ENCODE measurements around the gene MT1X. TPM values are rescaled to one million over a fixed set of nuclear protein-coding genes. Genes with fewer than 3 reads are reported as not detected.
"Not testable (repeated sequence)": the region's sequence is repeated elsewhere in the genome, so short reads cannot be mapped to it uniquely, and the experiment has no call there.

MT1X gene
- total RNA-seq, 1 donor from 2014 or later: 22.3 TPM

GRCh38 chr16:56657555-56658326, 24.5 kb upstream of the MT1X start, which contains the start of gene MT1F:
TSS of gene MT1F (plus strand) at chr16:56657959. CDS start at chr16:56658059, 100 bp downstream.
- DNase-seq: peak; percentile 50

- no peak for DNase-seq
These were observed 23.9 kb upstream of the MT1X start for GRCh38 chr16:56658327-56658875.

GRCh38 chr16:56662357-56663354, 19.6 kb upstream of the MT1X start:
- DNase-seq: peak; percentile 8

DNA sequence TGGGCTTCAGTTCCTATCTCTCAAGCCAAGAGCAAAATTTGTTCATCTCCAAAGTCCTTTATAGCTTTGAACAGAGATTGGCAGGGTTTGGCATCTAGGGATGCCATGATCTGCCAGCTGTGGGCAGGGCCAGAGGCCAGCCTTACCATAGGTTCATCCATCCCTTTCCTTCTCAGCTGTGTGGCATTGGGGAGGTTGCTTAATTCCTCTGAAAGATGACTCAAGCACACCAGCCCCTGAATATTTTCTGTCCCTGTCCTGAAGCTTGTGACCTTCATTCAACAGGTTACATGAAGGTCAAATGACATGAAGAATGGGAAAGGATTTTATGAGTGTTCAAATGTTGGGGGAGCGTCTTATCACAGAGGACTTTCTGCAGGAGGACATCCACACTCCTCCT, 17.8 kb upstream of the MT1X start:
- no peak for DNase-seq

- DNase-seq: not testable (repeated sequence)
These were observed 16.7 kb upstream of the MT1X start for GRCh38 chr16:56665286-56666261.

DNA sequence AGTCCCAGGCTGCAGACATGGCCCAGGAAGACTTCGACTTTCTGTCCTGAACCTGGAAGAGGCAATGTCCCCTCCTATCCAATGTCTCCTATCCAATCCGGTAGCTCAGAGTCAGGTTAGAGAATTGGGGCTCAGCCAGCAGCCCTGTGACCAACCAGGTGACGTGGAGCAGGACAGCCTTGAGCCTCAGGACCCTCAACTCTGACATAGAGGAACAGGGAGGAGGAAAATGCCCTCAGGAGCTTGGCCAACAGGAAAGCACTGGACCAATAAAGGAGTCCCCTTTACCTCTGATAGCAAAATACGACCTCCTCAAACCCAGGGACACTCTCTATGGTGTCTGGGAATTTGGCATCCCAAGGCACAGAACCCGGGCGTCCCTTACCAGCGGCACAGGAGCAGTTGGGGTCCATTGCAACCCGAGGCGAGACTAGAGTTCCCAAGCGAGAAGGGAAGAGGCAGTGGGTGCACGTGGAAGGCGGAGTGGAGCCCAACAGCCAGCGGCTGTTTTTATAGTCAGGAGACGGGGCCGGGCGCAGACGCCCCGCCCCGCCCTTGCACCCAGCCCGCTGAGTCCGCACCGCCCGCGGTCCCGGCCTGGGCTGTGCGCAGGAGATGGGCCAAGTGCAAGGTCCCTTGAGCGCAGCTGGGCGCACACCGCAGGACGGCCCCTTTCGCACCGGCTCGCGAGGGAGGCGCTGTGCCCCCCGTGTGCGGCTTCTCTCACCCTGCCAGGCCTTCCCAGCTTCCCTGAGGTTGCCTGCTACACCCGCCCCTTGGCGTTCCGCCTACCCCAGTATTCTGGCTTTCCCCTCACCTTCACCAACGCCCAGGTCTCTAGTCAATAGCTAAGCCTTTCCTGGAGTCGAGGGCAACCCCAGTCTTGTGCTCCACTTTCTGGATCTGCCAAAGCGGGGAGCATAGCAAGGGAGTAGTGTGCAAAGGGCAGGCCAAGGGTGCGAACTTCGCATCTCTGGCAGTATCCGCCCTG, 14.4 kb upstream of the MT1X start, which contains the start of gene MT1G:
Gene MT1G (minus strand): TSS at position 485 of the 991 bp plus-strand sequence. CDS start 72 bp downstream, at position 413.
- peak; percentile 22 for DNase-seq

- no peak for DNase-seq
These were observed 13.0 kb upstream of the MT1X start, which contains the start of gene MT1H for GRCh38 chr16:56669005-56669839. TSS of gene MT1H (plus strand) at chr16:56669814. CDS start at chr16:56669885, 71 bp downstream.

DNA sequence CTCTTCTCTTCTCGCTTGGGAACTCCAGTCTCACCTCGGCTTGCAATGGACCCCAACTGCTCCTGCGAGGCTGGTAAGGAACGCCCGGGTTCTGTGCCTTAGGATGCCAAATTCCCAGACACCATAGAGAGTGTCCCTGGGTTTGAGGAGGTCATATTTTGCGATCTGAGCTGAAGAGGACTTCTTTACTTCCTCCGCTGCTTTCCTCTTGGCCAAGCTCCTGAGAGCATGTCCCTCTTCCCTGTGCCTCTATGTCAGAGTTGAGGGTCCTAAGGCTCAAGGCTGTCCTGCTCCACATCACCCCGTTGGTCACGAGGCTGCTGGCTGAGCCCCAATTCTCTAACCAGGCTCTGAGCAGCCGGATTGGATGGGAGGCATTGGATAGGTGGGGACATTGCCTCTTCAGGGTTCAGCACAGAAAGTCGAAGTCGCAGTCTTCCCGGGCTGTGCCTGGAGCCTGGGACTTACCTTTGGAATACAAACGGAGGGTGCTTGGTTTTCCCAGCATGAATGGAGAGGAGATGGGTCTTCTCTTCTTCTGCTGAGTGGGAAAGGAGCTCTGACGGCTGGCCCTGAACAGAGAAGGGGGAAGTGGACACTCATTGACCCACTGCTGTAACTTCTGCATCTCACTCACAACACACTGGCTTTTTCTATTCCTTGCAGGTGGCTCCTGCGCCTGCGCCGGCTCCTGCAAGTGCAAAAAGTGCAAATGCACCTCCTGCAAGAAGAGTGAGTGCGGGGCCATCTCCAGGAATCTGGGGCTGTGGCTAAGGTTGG, 12.2 kb upstream of the MT1X start:
- no peak for DNase-seq

DNA sequence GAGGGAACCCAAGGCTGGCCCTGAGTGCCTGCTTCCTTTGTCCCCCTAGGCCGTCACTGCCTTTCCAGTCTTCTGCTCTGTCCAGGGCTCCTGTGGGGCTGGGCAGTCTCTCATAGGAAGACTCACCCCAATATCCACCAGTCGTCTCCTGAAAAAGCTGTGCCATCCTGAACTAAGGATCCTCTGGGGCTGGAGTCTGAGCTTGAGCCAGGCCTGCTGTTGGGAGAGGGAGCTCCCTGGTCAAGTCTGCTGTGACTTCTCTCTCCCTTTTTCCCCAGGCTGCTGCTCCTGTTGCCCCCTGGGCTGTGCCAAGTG, 11.7 kb upstream of the MT1X start:
- no peak for DNase-seq

DNA sequence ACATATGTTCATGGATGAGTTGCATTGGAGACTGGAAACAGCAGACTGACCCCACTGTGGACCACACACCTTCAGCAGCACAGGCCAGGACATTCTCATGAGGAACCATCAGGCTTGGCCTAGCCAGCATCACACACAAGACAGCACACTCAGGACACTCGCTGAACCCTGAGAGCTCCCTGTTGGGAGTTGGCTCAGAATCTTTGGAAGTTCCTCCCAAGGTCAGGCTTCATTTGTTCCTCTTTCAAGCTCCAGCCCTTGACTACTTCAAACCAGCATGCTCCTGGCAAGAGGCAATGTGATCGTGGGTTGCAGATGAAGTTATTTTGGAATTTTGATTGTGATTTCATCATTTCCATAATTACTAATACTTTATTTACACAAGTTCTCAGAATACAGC, 10.6 kb upstream of the MT1X start:
- not testable (repeated sequence) for DNase-seq

- DNase-seq: not testable (repeated sequence)
These were observed 10.1 kb upstream of the MT1X start for GRCh38 chr16:56672171-56672570.

- no peak for DNase-seq
These were observed 9.3 kb upstream of the MT1X start for GRCh38 chr16:56672761-56673536.

DNA sequence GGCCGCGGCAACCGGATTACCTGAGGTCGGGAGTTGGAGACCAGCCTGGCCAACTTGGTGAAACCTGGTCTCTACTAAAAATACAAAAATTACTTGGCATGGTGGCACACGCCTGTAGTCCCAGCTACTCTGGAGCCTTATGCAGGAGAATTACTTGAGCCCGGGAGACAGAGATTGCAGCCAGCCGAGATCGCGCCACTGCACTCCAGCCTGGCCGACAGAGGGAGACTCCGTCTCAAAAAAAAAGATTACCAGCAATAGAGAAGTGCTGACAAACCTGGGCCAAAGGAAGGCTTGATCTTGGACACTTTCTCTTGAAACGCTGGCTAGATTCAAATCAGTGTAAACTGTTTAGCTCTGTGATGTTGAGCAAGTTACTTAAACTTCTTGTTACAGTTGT, 8.3 kb upstream of the MT1X start:
- DNase-seq: peak; percentile 43

DNA sequence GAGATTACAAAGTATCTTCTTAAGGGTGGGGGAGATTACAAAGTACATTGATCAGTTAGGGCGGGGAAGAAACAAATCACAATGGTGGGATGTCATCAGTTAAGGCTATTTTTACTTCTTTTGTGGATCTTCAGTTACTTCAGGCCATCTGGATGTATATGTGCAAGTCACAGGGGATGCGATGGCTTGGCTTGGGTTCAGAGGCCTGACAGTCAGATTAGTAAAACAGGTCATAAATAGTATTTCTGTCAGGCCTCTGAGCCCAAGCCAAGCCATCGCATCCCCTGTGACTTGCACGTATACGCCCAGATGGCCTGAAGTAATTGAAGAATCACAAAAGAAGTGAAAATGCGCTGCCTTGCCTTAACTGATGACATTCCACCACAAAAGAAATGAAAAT, 7.7 kb upstream of the MT1X start:
- DNase-seq: not testable (repeated sequence)

- no peak for DNase-seq
These were observed 6.5 kb upstream of the MT1X start for GRCh38 chr16:56675685-56676210.

DNA sequence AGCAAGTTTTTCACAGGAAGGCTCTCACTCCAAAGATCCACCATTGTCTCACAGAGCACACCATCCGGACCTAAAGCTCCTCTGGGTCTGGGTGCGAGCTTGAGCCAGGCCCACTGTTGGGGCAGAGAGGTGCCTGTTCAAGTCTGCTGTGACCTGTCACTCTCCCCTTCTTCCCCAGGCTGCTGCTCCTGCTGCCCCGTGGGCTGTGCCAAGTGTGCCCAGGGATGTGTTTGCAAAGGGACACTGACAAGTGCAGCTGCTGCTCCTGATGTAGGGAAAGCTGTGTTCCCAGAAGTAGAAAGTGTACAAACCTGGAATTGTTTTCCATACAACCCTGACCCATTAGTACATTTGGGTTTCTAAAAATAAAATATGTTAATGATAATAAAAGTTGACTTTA, 4.8 kb upstream of the MT1X start:
- DNase-seq: no peak

GRCh38 chr16:56679078-56679730, 3.1 kb upstream of the MT1X start:
- no peak for DNase-seq

All from dermis blood vessel endothelial cell (primary cell).